SK-N-SH treated with all-trans-retinoic acid at 6 μM for 48 hours (cell line): Measurements from ENCODE around the gene TREML1.

Source experiments
- ARNTL ChIP-seq: fragments of 450-650 bp; formaldehyde crosslinking; IDR thresholded peaks from 2 replicates; pipeline ENCODE4 v1.5.0; 2020; ENCODE audit warnings: low read depth, mild to moderate bottlenecking, moderate library complexity, borderline replicate concordance
- BACH2 ChIP-seq: fragments of 250-450 bp; sonication (Bioruptor Pico); IDR thresholded peaks from 2 replicates; pipeline ENCODE4 v1.9.0; 2021; ENCODE audit warnings: mild to moderate bottlenecking, borderline replicate concordance
- CREB5 ChIP-seq: fragments of 250-450 bp; sonication (Bioruptor Pico); IDR thresholded peaks from 2 replicates; pipeline ENCODE4 v1.5.1; 2020; ENCODE audit warnings: low read depth, mild to moderate bottlenecking, moderate library complexity
- ESRRG ChIP-seq: fragments of 250-450 bp; sonication (Bioruptor Pico); IDR thresholded peaks from 2 replicates; pipeline ENCODE4 v1.6.1; 2021; ENCODE audit warnings: mild to moderate bottlenecking
- PATZ1 ChIP-seq: fragments of 250-450 bp; sonication (Bioruptor Pico); IDR thresholded peaks from 2 replicates; pipeline ENCODE4 v1.8.0; 2020; ENCODE audit warnings: mild to moderate bottlenecking, moderate library complexity, borderline replicate concordance
- PPARA ChIP-seq: fragments of 250-450 bp; sonication (Bioruptor Pico); IDR thresholded peaks from 2 replicates; pipeline ENCODE4 v1.5.0; 2020; ENCODE audit warnings: mild to moderate bottlenecking, borderline replicate concordance
- RARB ChIP-seq: fragments of 250-450 bp; sonication (Bioruptor Pico); IDR thresholded peaks from 2 replicates; pipeline ENCODE4 v1.8.0; 2021; ENCODE audit warnings: mild to moderate bottlenecking, moderate library complexity
- TSHZ2 ChIP-seq: fragments of 250-450 bp; sonication (Bioruptor Pico); IDR thresholded peaks from 2 replicates; pipeline ENCODE4 v1.5.0; 2020; ENCODE audit warnings: mild to moderate bottlenecking, moderate library complexity
- ZFP30 ChIP-seq: fragments of 450-650 bp; formaldehyde crosslinking; IDR thresholded peaks from 2 replicates; pipeline ENCODE4 v1.5.0; 2022; ENCODE audit warnings: mild to moderate bottlenecking, moderate library complexity
- ZNF70 ChIP-seq: fragments of 450-650 bp; formaldehyde crosslinking; IDR thresholded peaks from 2 replicates; pipeline ENCODE4 v1.5.0; 2020; ENCODE audit warnings: mild to moderate bottlenecking, moderate library complexity

- TF ChIP-seq TSHZ2 (CRISPR knock-in tag) = no peak
- no peak for TF ChIP-seq PATZ1 (CRISPR knock-in tag)
- TF ChIP-seq CREB5 (CRISPR knock-in tag) = no peak
- TF ChIP-seq ZNF70 (CRISPR knock-in tag) = no peak
- TF ChIP-seq RARB (CRISPR knock-in tag) = no peak
- no peak for TF ChIP-seq PPARA (CRISPR knock-in tag)
- TF ChIP-seq ESRRG (CRISPR knock-in tag) = no peak
- TF ChIP-seq BACH2 = no peak
- no peak for TF ChIP-seq ZFP30
- no peak for TF ChIP-seq ARNTL
Observed at GRCh38 chr6:41197234-41197633, 43.1 kb upstream of the TREML1 start.
